Medulla oblongata (tissue), 1 donor: ENCODE measurements around the gene CCDC12.

Experiments used
- DNase-seq: peaks from one replicate; pipeline ENCODE4 v3.0.0-alpha.2; 2015; ENCODE audit errors: extremely low spot score

CCDC12 gene

GRCh38 chr3:46876313-46877300 is 99.9 kb downstream of the CCDC12 start:
- DNase-seq = no peak

- no peak for DNase-seq
Observed at GRCh38 chr3:46875560-46875959, 101.0 kb downstream of the CCDC12 start.

- DNase-seq = no peak
Observed at GRCh38 chr3:46874430-46874829, 102.1 kb downstream of the CCDC12 start.

- no peak for DNase-seq
Observed at GRCh38 chr3:46873521-46873920, 103.0 kb downstream of the CCDC12 start.
